HepG2 (cell line): ENCODE measurements around the gene ATG16L2. TPM values are rescaled to one million over a fixed set of nuclear protein-coding genes. Genes with fewer than 3 reads are reported as not detected.

Source experiments
- AGO2 ChIP-seq: fragments of 200-400 bp; formaldehyde crosslinking; optimal IDR thresholded peaks from 2 replicates; pipeline ENCODE3; 2017; ENCODE audit warnings: mild to moderate bottlenecking, low read depth, low read length, moderate library complexity
- ATF6 ChIP-seq: sonication (generic); formaldehyde crosslinking; conservative IDR thresholded peaks from 2 replicates; pipeline ENCODE4 v1.4.0; 2020; ENCODE audit warnings: missing genetic modification reagents
- DBP ChIP-seq: sonication (generic); formaldehyde crosslinking; IDR thresholded peaks from 2 replicates; pipeline ENCODE4 v1.4.0; 2020; ENCODE audit warnings: missing genetic modification reagents; ENCODE audit errors: not compliant biosample characterization
- HIVEP1 ChIP-seq: sonication (generic); formaldehyde crosslinking; IDR thresholded peaks from 2 replicates; pipeline ENCODE4 v1.4.0; 2020; ENCODE audit warnings: mild to moderate bottlenecking, missing genetic modification reagents
- KAT8 ChIP-seq: IDR thresholded peaks from 2 replicates; pipeline ENCODE4 v1.6.1; 2016; ENCODE audit warnings: missing genetic modification reagents, missing compliant biosample characterization
- MXI1 ChIP-seq: IDR thresholded peaks from 3 replicates; pipeline ENCODE4 v1.6.1; 2012; ENCODE audit warnings: low read depth, low read length, inconsistent platforms, borderline replicate concordance
- MYPOP ChIP-seq: sonication (generic); formaldehyde crosslinking; IDR thresholded peaks from 2 replicates; pipeline ENCODE4 v1.8.1; 2023; ENCODE audit warnings: mild to moderate bottlenecking, moderate library complexity, missing genetic modification reagents
- PATZ1 ChIP-seq: sonication (generic); formaldehyde crosslinking; IDR thresholded peaks from 2 replicates; pipeline ENCODE4 v1.4.0; 2020; ENCODE audit warnings: missing genetic modification reagents
- PAWR ChIP-seq: sonication (generic); formaldehyde crosslinking; IDR thresholded peaks from 2 replicates; pipeline ENCODE4 v1.4.0; 2020; ENCODE audit warnings: missing genetic modification reagents, mild to moderate bottlenecking, borderline replicate concordance
- PHF8 ChIP-seq: sonication (generic); formaldehyde crosslinking; IDR thresholded peaks from 2 replicates; pipeline ENCODE4 v1.5.0; 2020; ENCODE audit warnings: missing genetic modification reagents
- POLR2AphosphoS5 ChIP-seq: IDR thresholded peaks from 2 replicates; pipeline ENCODE4 v1.6.1; 2012; ENCODE audit warnings: low read depth, low read length
- RAD51 ChIP-seq: fragments of 450-650 bp; IDR thresholded peaks from 2 replicates; pipeline ENCODE4 v1.6.1; 2016; ENCODE audit warnings: borderline replicate concordance
- SP5 ChIP-seq: IDR thresholded peaks from 2 replicates; pipeline ENCODE4 v1.6.1; 2016; ENCODE audit warnings: low read depth, borderline replicate concordance
- STAG1 ChIP-seq: sonication (generic); formaldehyde crosslinking; IDR thresholded peaks from 2 replicates; pipeline ENCODE4 v1.4.0; 2020; ENCODE audit warnings: missing genetic modification reagents
- TOPORS ChIP-seq: sonication (generic); formaldehyde crosslinking; IDR thresholded peaks from 2 replicates; pipeline ENCODE4 v1.8.0; 2023; ENCODE audit warnings: mild to moderate bottlenecking, missing genetic modification reagents
- ZFP36L2 ChIP-seq: sonication (generic); formaldehyde crosslinking; IDR thresholded peaks from 2 replicates; pipeline ENCODE4 v1.4.0; 2020; ENCODE audit warnings: missing genetic modification reagents
- ZKSCAN1 ChIP-seq: fragments of 150-350 bp; IDR thresholded peaks from 2 replicates; pipeline ENCODE4 v1.6.1; 2014; ENCODE audit warnings: low read length
- ZNF24 ChIP-seq: fragments of 450-650 bp; IDR thresholded peaks from 2 replicates; pipeline ENCODE4 v1.6.1; 2017; ENCODE audit warnings: antibody characterized with exemption, mild to moderate bottlenecking
- ZNF253 ChIP-seq: sonication (generic); formaldehyde crosslinking; IDR thresholded peaks from 2 replicates; pipeline ENCODE4 v1.8.0; 2022; ENCODE audit warnings: mild to moderate bottlenecking, missing genetic modification reagents, borderline replicate concordance
- ZNF362 ChIP-seq: sonication (generic); formaldehyde crosslinking; IDR thresholded peaks from 2 replicates; pipeline ENCODE4 v1.4.0; 2020; ENCODE audit warnings: missing genetic modification reagents, mild to moderate bottlenecking, borderline replicate concordance
- ZNF432 ChIP-seq: sonication (generic); formaldehyde crosslinking; IDR thresholded peaks from 2 replicates; pipeline ENCODE4 v1.5.0; 2020; ENCODE audit warnings: missing genetic modification reagents, mild to moderate bottlenecking, borderline replicate concordance
- ZNF598 ChIP-seq: sonication (generic); formaldehyde crosslinking; IDR thresholded peaks from 2 replicates; pipeline ENCODE4 v1.5.1; 2020; ENCODE audit warnings: mild to moderate bottlenecking, missing genetic modification reagents, borderline replicate concordance
- ZNF607 ChIP-seq: sonication (generic); formaldehyde crosslinking; IDR thresholded peaks from 2 replicates; pipeline ENCODE4 v1.5.1; 2020; ENCODE audit warnings: missing genetic modification reagents, mild to moderate bottlenecking, borderline replicate concordance
- polyA plus RNA-seq, 8 experiments: library from polyadenylated mRNA; depleted of rRNA in 3 of 8; stranded (reverse) in 7 of 8; unstranded in 1 of 8; fragments of >200 nt; fragmentation: Illumina TruSeq in 4 of 8; extraction: Trizol in 4 of 8; gene quantifications; 2 replicates each; pipeline versions ENCODE4 v1.2.1 to v1.2.3, GENCODE V29; 2011 to 2016; ENCODE audit warnings: low read depth in 4 of 8, missing spikeins in 1 of 8, mixed read lengths in 1 of 8; ENCODE audit not compliant: insufficient read depth in 1 of 8
- total RNA-seq, 5 experiments: library from RNA; depleted of rRNA; stranded (reverse); fragments of >200 nt; fragmentation: Illumina TruSeq; extraction: Trizol; gene quantifications; 2 replicates each; pipeline ENCODE4 v1.2.3, GENCODE V29; 2016; ENCODE audit warnings: low read depth in 1 of 5

Gene ATG16L2
- total and polyA plus RNA-seq, 2 of the 13 experiments (the other 11 are each of a cell fraction or from before 2014, with no cell fraction given) = 6.2 to 14.8 TPM

GRCh38 chr11:72814286-72815109 lies at the start of gene ATG16L2 (continued):
- TF ChIP-seq ATF6 (CRISPR knock-in tag) (no peak), ZNF24 (0 out of 2 replicates have a peak, but pooled peaks have one; percentile 3), MXI1 (0 out of 3 replicates have a peak, but pooled peaks have one; percentile 41), POLR2AphosphoS5 (0 out of 2 replicates have a peak, but pooled peaks have one; percentile 19), STAG1 (peak; percentile 40; the same call in 1 of the 2 replicates), PHF8 (CRISPR knock-in tag) (peak; percentile 72), AGO2 (peak; percentile 44), RAD51 (no peak), ZKSCAN1 (no peak), MYPOP (CRISPR knock-in tag) (peak; percentile 60; the same call in 1 of the 2 replicates), ZNF432 (CRISPR knock-in tag) (no peak), PAWR (CRISPR knock-in tag) (no peak), SP5 (peak; percentile 17; the same call in 1 of the 2 replicates), ZNF253 (0 out of 2 replicates have a peak, but pooled peaks have one; percentile 54), KAT8 (CRISPR knock-in tag) (0 out of 2 replicates have a peak, but pooled peaks have one; percentile 8), HIVEP1 (no peak), ZFP36L2 (no peak), ZNF362 (CRISPR knock-in tag) (no peak), ZNF607 (CRISPR knock-in tag) (peak; percentile 6), TOPORS (CRISPR knock-in tag) (0 out of 2 replicates have a peak, but pooled peaks have one; percentile 48), ZNF598 (CRISPR knock-in tag) (peak; percentile 81; the same call in 1 of the 2 replicates), DBP (CRISPR knock-in tag) (no peak), PATZ1 (peak; percentile 57)
